HepG2 (cell line): Measurements from ENCODE around the gene BTAF1. TPM values are rescaled to one million over a fixed set of nuclear protein-coding genes. Genes with fewer than 3 reads are reported as not detected.

Experiments used
- ATAC-seq: fragments of 200-7000 bp; cut with Tn5 transposase; 3 replicates; pipeline ENCODE4 v1.9.1; 2020; ENCODE audit warnings: mild to moderate bottlenecking, moderate library complexity
- BruUV-seq: library from RNA; stranded (reverse); fragments of 400-500 nt; replicated peaks from 2 replicates; lab custom pipeline; 2021; lab: Mats Ljungman, UMichigan
- CTCF ChIA-PET: fragments of 300-600 bp; formaldehyde crosslinking; extraction: SDS; loops from one replicate; lab custom pipeline; 2021; ENCODE audit warnings: low total read pairs, inconsistent platforms, low intra/inter-chr PET ratio; lab: Yijun Ruan, JAX
- POLR2A ChIA-PET: fragments of 350-600 bp; sonication (Branson Sonifier 250); formaldehyde crosslinking; loops from one replicate; lab custom pipeline; 2020; ENCODE audit warnings: antibody characterized with exemption, inconsistent platforms; lab: Yijun Ruan, JAX
- DNase-seq: peaks from one replicate; pipeline ENCODE4 v3.0.0-alpha.2; 2015; ENCODE audit warnings: low spot score
- FAIRE-seq: peaks from 3 replicates; lab custom pipeline; 2011; peaks lifted over from hg19 to GRCh38; lab: Jason Lieb, UNC
- H2AFZ ChIP-seq: one replicate; pipeline ENCODE4 v1.6.1; 2011; ENCODE audit warnings: low read length, inconsistent platforms
- H3K27ac ChIP-seq: fragments of 300-600 bp; 3 replicates; pipeline ENCODE4 v1.8.0; 2011; ENCODE audit warnings: mixed run types, mild to moderate bottlenecking, mixed read lengths, low read length, inconsistent platforms; ENCODE audit not compliant: insufficient read depth; ENCODE audit errors: extremely low read length
- H3K27me3 ChIP-seq, 2 experiments: fragments of 200-600 bp in 1 of 2; 2 replicates in 1 of 2; 3 replicates in 1 of 2; pipeline versions ENCODE4 v1.6.0 to v1.8.0; 2011; ENCODE audit warnings: low read length in 2 of 2, mild to moderate bottlenecking in 2 of 2, moderate library complexity in 2 of 2, inconsistent platforms in 1 of 2; ENCODE audit not compliant: insufficient read depth in 2 of 2, control insufficient read depth in 1 of 2
- H3K36me3 ChIP-seq, 2 experiments: fragments of 200-600 bp in 1 of 2; replicated peaks in 1 of 2; 2 replicates in 1 of 2; 3 replicates in 1 of 2; pipeline versions ENCODE4 v1.5.1 to v1.8.0; 2011; ENCODE audit warnings: low read length in 2 of 2, inconsistent platforms in 1 of 2; ENCODE audit not compliant: insufficient read depth in 2 of 2, control insufficient read depth in 1 of 2
- H3K4me1 ChIP-seq: 2 replicates; pipeline ENCODE4 v1.5.1; 2012; ENCODE audit warnings: low read length, inconsistent platforms; ENCODE audit not compliant: insufficient read depth
- H3K4me2 ChIP-seq: 2 replicates; pipeline ENCODE4 v1.6.0; 2011; ENCODE audit warnings: low read depth, low read length, inconsistent platforms
- H3K4me3 ChIP-seq, 3 experiments: fragments of 200-600 bp in 1 of 3; sonication (generic), shearing (Covaris generic) in 1 of 3; replicated peaks in 1 of 3; 2 replicates each; pipeline ENCODE4 v1.5.1; 2011 to 2016; ENCODE audit warnings: low read length in 3 of 3, inconsistent platforms in 2 of 3, low read depth in 2 of 3, mild to moderate bottlenecking in 2 of 3, control low read depth in 1 of 3, mixed read lengths in 1 of 3; ENCODE audit not compliant: insufficient read depth in 1 of 3
- H3K79me2 ChIP-seq: one replicate; pipeline ENCODE4 v1.6.1; 2011; ENCODE audit warnings: low read length, inconsistent platforms; ENCODE audit not compliant: insufficient read depth
- H3K9ac ChIP-seq: 2 replicates; pipeline ENCODE4 v1.6.0; 2011; ENCODE audit warnings: mild to moderate bottlenecking, low read depth, low read length, inconsistent platforms; ENCODE audit not compliant: insufficient read depth
- H3K9me3 ChIP-seq: 2 replicates; pipeline ENCODE4 v1.5.1; 2012; ENCODE audit warnings: mild to moderate bottlenecking, low read length
- H4K20me1 ChIP-seq: 2 replicates; pipeline ENCODE4 v1.6.0; 2011; ENCODE audit warnings: inconsistent platforms, mild to moderate bottlenecking, low read length, moderate library complexity; ENCODE audit not compliant: insufficient read depth
- ETS1 ChIP-seq: sonication (generic); formaldehyde crosslinking; IDR thresholded peaks from 2 replicates; pipeline ENCODE4 v1.4.0; 2020; ENCODE audit warnings: missing genetic modification reagents
- GMEB1 ChIP-seq: sonication (generic); formaldehyde crosslinking; IDR thresholded peaks from 2 replicates; pipeline ENCODE4 v1.5.1; 2020; ENCODE audit warnings: missing genetic modification reagents, mild to moderate bottlenecking, borderline replicate concordance
- GTF2F1 ChIP-seq: fragments of 150-350 bp; IDR thresholded peaks from 2 replicates; pipeline ENCODE4 v1.6.1; 2014; ENCODE audit warnings: low read length
- NFRKB ChIP-seq: fragments of 450-650 bp; IDR thresholded peaks from 2 replicates; pipeline ENCODE4 v1.6.1; 2017
- SAP130 ChIP-seq: IDR thresholded peaks from 2 replicates; pipeline ENCODE4 v1.6.1; 2016; ENCODE audit warnings: low read depth
- U2AF1 ChIP-seq: fragments of 200-400 bp; formaldehyde crosslinking; optimal IDR thresholded peaks from 2 replicates; pipeline ENCODE3; 2017; ENCODE audit warnings: mild to moderate bottlenecking, low read depth, low read length
- YEATS2 ChIP-seq: sonication (generic); formaldehyde crosslinking; IDR thresholded peaks from 2 replicates; pipeline ENCODE4 v1.4.0; 2020; ENCODE audit warnings: missing genetic modification reagents, borderline replicate concordance
- ZNF382 ChIP-seq: sonication (generic); formaldehyde crosslinking; IDR thresholded peaks from 2 replicates; pipeline ENCODE4 v1.5.0; 2020; ENCODE audit warnings: missing genetic modification reagents, mild to moderate bottlenecking, borderline replicate concordance
- ZNF646 ChIP-seq: sonication (generic); formaldehyde crosslinking; IDR thresholded peaks from 2 replicates; pipeline ENCODE4 v1.9.0; 2021; ENCODE audit warnings: mild to moderate bottlenecking, missing genetic modification reagents
- WGBS: methylation state at CpG from one replicate; pipeline ENCODE4 v1.1.6; 2017; ENCODE audit warnings: low lambda C conversion rate; 5-methylcytosine and 5-hydroxymethylcytosine counted together
- in situ Hi-C: cut with HindIII; loops from 2 replicates; pipeline ENCODE4 v1.10.0; 2017; ENCODE audit warnings: low pct_unique_long_range_greater_than_20kb; ENCODE audit not compliant: extremely low pct_ligation_motif_present
- intact Hi-C: fragments of 100-400 bp; cut with micrococcal nuclease; formaldehyde crosslinking; loops from one replicate; pipeline ENCODE4 v1.10.0; 2022; ENCODE audit not compliant: unreplicated experiment
- polyA plus RNA-seq, 8 experiments: library from polyadenylated mRNA; depleted of rRNA in 3 of 8; stranded (reverse) in 7 of 8; unstranded in 1 of 8; fragments of >200 nt; fragmentation: Illumina TruSeq in 4 of 8; extraction: Trizol in 4 of 8; gene quantifications; 2 replicates each; pipeline versions ENCODE4 v1.2.1 to v1.2.3, GENCODE V29; 2011 to 2016; ENCODE audit warnings: low read depth in 4 of 8, missing spikeins in 1 of 8, mixed read lengths in 1 of 8; ENCODE audit not compliant: insufficient read depth in 1 of 8
- total RNA-seq, 5 experiments: library from RNA; depleted of rRNA; stranded (reverse); fragments of >200 nt; fragmentation: Illumina TruSeq; extraction: Trizol; gene quantifications; 2 replicates each; pipeline ENCODE4 v1.2.3, GENCODE V29; 2016; ENCODE audit warnings: low read depth in 1 of 5

Gene BTAF1
- total and polyA plus RNA-seq, 2 of the 13 experiments (the other 11 are each of a cell fraction or from before 2014, with no cell fraction given) = 38.6 to 54.1 TPM

- ATAC-seq (no peak), DNase-seq (no peak), FAIRE-seq (no peak)
- no peak overlapping the region for H3K9ac ChIP-seq
- no peak for TF ChIP-seq YEATS2 (CRISPR knock-in tag)
- no peak for TF ChIP-seq ZNF382
- TF ChIP-seq ETS1 (CRISPR knock-in tag) = no peak
- TF ChIP-seq SAP130 = no peak
- TF ChIP-seq NFRKB = no peak
- no peak for TF ChIP-seq GTF2F1
- no peak for TF ChIP-seq U2AF1
- TF ChIP-seq ZNF646 (CRISPR knock-in tag) = no peak
- no peak for TF ChIP-seq GMEB1 (CRISPR knock-in tag)
- H3K4me3 ChIP-seq = no peak overlapping the region
- no TSS peak for BruUV-seq
- H3K27me3 ChIP-seq = no peaks in the 10 kb centered on the region
- no peaks in the 10 kb centered on the region for H4K20me1 ChIP-seq
- no peaks in the 10 kb centered on the region for H3K4me1 ChIP-seq
- POLR2A ChIA-PET = no interaction called here
- no peaks in the 10 kb centered on the region for H3K79me2 ChIP-seq
- in situ Hi-C loops (no loop called here), intact Hi-C loops (no loop called here)
- no peaks in the 10 kb centered on the region for H3K9me3 ChIP-seq
- H2AFZ ChIP-seq = no peak overlapping the region
- no peak overlapping the region for H3K4me2 ChIP-seq
- CTCF ChIA-PET = no interaction called here
- no peak overlapping the region for H3K27ac ChIP-seq
- peaks cover 25 to 87% of the 10 kb centered on the region in 2 experiments for H3K36me3 ChIP-seq
- WGBS = 97% methylated on average over 1 of the region's 1 CpG
These were observed 33.5 kb downstream of the BTAF1 start for GRCh38 chr10:91957091-91957490.
